Breast epithelium (tissue), 3 donors: ENCODE results near the gene PRDX2.

ENCODE experiments used
- CTCF ChIP-seq, 3 donors: fragments of 450-650 bp; IDR thresholded peaks; one replicate each; pipeline ENCODE4 v1.5.1; 2016 to 2017; ENCODE audit warnings: antibody characterized with exemption in 3 of 3, mild to moderate bottlenecking in 3 of 3, moderate library complexity in 3 of 3
- POLR2A ChIP-seq: fragments of 450-650 bp; IDR thresholded peaks from one replicate; pipeline ENCODE4 v1.6.1; 2016; ENCODE audit warnings: antibody characterized with exemption, mild to moderate bottlenecking, moderate library complexity

- TF ChIP-seq CTCF (IDR thresholded peaks at IDR 0.05) (no peak), POLR2A (no peak)
Measured at GRCh38 chr19:12821761-12822160, 20.2 kb upstream of the PRDX2 start.
